Right lobe of liver (tissue), 6 donors: Measurements from ENCODE around the gene IGF2R. TPM values are rescaled to one million over a fixed set of nuclear protein-coding genes. Genes with fewer than 3 reads are reported as not detected.
A peak's percentile ranks its signal among the peaks of the same experiment; 100 is the strongest.

Source experiments
- ATAC-seq, 4 donors: fragments of 200-7000 bp; cut with Tn5 transposase; one replicate each; pipeline ENCODE4 v1.9.1; 2020; ENCODE audit warnings: mild to moderate bottlenecking in 4 of 4, moderate library complexity in 4 of 4
- DNase-seq, 3 donors: peaks; one replicate each; pipeline ENCODE4 v3.0.0-alpha.2; 2020
- H3K27ac ChIP-seq, 3 donors: fragments of 200-600 bp; one replicate each; pipeline ENCODE4 v1.8.0; 2022
- H3K27me3 ChIP-seq, 2 donors: fragments of 200-600 bp; one replicate each; pipeline ENCODE4 v1.8.0; 2022
- H3K36me3 ChIP-seq, 4 donors: fragments of 200-600 bp; sonication (generic) in 1 of 4; one replicate each; pipeline versions ENCODE4 v1.5.1 to v1.8.0; 2017 to 2022; ENCODE audit warnings: control low read depth in 1 of 4
- H3K4me1 ChIP-seq, 4 donors: fragments of 200-600 bp; sonication (generic) in 1 of 4; one replicate each; pipeline versions ENCODE4 v1.5.1 to v1.8.0; 2017 to 2022; ENCODE audit warnings: control low read depth in 1 of 4
- H3K4me3 ChIP-seq, 3 donors: fragments of 200-600 bp; one replicate each; pipeline ENCODE4 v1.8.0; 2022
- H3K9me3 ChIP-seq, 4 donors: fragments of 200-600 bp; sonication (generic) in 1 of 4; one replicate each; pipeline versions ENCODE4 v1.5.1 to v1.8.0; 2017 to 2022; ENCODE audit warnings: control low read depth in 1 of 4
- POLR2A ChIP-seq: fragments of 450-650 bp; IDR thresholded peaks from one replicate; pipeline ENCODE4 v1.6.1; 2017; ENCODE audit warnings: antibody characterized with exemption, mild to moderate bottlenecking
- WGBS: methylation state at CpG from one replicate; pipeline ENCODE4 v1.1.6; 2018; ENCODE audit warnings: low coverage, low lambda C conversion rate; ENCODE audit not compliant: insufficient coverage; ENCODE audit errors: missing lambda C conversion rate; 5-methylcytosine and 5-hydroxymethylcytosine counted together
- intact Hi-C, 2 donors: fragments of 100-400 bp; cut with DNase I; formaldehyde crosslinking; loops; one replicate each; pipeline versions ENCODE4 v1.11.2 to v1.14.1; 2022
- total RNA-seq, 6 experiments: library from RNA; depleted of rRNA in 2 of 6; stranded (reverse); fragments of >200 nt in 2 of 6; fragmentation: NEBNext Ultra II Directional in 3 of 6; extraction: Animal tissue kit (Norgen Biotek cat#: 25700) in 3 of 6; gene quantifications; one replicate each; pipeline versions ENCODE4 v1.1.0 to v1.2.4, GENCODE V29; 2016 to 2023
- TF ChIP-seq, protein P1 (sequence below), 4 donors: fragments of 200-600 bp in 3 of 4; fragments of 450-650 bp in 1 of 4; IDR thresholded peaks; one replicate each; pipeline versions ENCODE4 v1.5.1 to v1.8.0; 2016 to 2022; ENCODE audit warnings: antibody characterized with exemption in 4 of 4, mild to moderate bottlenecking in 2 of 4
- donor health status: DM: no; HTN: yes; CAD: no.
- donor health status: DM: no; HTN: no; CAD: no.
- donor health status: DM: no; HTN: no; CAD: no.
- donor health status: DM: no; HTN: yes; CAD: no.
- donor health status: DM: no; HTN: yes; CAD: no.

IGF2R gene
- total RNA-seq, 6 experiments from 2014 or later = 50.3 to 81.0 (median 67.1) TPM

DNA sequence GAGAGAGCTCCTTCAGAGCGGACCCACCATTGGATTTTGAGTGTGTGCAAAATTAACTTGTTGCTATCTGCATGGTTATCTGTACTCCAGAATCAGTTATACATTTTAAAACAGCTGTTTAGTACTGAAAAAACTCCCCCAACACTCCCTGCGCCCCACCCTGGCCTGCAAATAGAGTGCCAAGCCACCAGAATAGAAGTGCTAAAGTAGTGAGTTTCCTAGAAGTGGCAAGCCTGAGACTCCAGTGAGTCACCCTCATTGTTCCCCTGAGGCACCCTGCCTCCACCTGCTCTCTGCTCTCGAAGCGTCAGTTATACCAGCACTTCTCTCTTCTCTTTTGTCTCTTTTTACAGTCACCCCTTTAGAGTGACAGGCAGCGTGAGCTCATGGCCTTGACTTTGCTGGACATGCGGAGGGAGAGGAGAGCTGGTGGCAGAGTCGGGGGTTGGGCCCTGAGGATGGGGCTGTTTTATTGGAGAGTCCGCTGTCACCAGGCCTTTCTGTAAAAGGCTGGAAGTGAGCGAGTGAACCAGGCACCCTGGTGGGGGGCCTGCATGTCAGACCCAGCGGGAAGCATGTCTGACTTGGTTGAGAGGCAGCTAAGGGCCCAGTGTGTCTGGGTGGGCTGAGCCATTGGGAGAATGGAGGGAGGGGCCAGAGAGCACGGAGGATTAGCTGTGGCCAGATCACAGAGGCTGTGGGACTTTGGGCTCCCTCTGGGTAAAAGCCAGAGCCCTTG, 10.4 kb downstream of the IGF2R start:
- no peak overlapping the region for H3K4me3 ChIP-seq
- H3K36me3 ChIP-seq = no peaks in the 10 kb centered on the region
- no peaks in the 10 kb centered on the region for H3K9me3 ChIP-seq
- H3K4me1 ChIP-seq = peaks cover 0 to 45% (median 21%) of the 10 kb centered on the region in 4 donors
- ATAC-seq (no peak), DNase-seq (no peak)
- whole genome bisulfite sequencing = 88% methylated on average over 4 of the region's 11 CpGs
- H3K27me3 ChIP-seq = no peaks in the 10 kb centered on the region
- intact Hi-C loops = loop anchor here in 1 of 2 donors (5.0 kb wide), 1 partner anchor 58 kb away; no protein-coding TSS in a partner anchor
- TF ChIP-seq, protein P1, sequence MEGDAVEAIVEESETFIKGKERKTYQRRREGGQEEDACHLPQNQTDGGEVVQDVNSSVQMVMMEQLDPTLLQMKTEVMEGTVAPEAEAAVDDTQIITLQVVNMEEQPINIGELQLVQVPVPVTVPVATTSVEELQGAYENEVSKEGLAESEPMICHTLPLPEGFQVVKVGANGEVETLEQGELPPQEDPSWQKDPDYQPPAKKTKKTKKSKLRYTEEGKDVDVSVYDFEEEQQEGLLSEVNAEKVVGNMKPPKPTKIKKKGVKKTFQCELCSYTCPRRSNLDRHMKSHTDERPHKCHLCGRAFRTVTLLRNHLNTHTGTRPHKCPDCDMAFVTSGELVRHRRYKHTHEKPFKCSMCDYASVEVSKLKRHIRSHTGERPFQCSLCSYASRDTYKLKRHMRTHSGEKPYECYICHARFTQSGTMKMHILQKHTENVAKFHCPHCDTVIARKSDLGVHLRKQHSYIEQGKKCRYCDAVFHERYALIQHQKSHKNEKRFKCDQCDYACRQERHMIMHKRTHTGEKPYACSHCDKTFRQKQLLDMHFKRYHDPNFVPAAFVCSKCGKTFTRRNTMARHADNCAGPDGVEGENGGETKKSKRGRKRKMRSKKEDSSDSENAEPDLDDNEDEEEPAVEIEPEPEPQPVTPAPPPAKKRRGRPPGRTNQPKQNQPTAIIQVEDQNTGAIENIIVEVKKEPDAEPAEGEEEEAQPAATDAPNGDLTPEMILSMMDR (IDR thresholded peaks at IDR 0.05) = no peak
- TF ChIP-seq POLR2A = no peak
- no peak overlapping the region for H3K27ac ChIP-seq

DNA sequence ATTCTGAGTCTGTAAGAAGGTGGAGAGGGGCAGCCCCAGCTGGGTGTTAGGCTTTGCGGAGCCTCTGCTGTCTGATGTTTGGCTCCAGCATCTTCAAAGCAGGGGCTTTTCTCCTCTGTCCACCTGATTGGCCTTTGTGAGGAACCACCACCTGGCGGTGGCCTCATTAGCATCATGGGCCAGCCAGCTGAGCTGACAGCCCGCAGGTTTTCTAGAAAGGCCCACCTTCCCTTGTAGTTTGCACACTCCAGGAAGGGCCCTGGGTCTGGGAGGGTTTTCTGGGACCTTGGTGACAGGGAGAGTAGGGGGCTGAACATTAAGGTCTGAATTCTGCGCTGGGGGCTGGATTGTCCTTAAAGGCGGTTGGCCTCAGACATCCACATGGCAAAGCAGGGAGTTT, 11.6 kb downstream of the IGF2R start:
- no CpG with 5 or more reads among the region's 5 CpGs for WGBS
- intact Hi-C loops = no loop called here
- no peaks in the 10 kb centered on the region for H3K36me3 ChIP-seq
- peaks cover 0 to 55% (median 22%) of the 10 kb centered on the region in 4 donors for H3K4me1 ChIP-seq
- H3K27me3 ChIP-seq = no peaks in the 10 kb centered on the region
- H3K27ac ChIP-seq = no peak overlapping the region
- no peak overlapping the region for H3K4me3 ChIP-seq
- H3K9me3 ChIP-seq = no peaks in the 10 kb centered on the region
- no peak for ATAC-seq
- no peak for TF ChIP-seq POLR2A
- TF ChIP-seq, protein P1 (IDR thresholded peaks at IDR 0.05) = no peak
- DNase-seq = no peak

DNA sequence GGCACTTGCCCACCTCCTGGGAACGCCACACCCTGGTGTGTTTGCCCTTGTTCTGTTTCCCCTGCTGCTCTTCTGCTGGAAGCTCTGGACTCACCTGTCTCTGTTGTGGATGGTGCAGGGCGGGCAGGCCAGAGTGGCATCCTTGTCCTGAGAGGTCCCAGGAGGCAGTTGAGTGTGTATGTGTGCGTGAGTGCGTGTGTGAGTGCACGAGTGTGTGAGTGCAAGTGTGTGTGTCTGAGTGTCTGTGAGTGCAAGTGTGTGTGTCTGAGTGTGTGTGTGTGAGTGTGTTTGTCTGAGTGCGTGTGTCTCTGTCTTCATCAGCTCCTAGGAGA, 12.2 kb downstream of the IGF2R start:
- no peaks in the 10 kb centered on the region for H3K36me3 ChIP-seq
- no peak overlapping the region for H3K4me3 ChIP-seq
- intact Hi-C loops = no loop called here
- DNase-seq (no peak), ATAC-seq (no peak)
- TF ChIP-seq, protein P1 (IDR thresholded peaks at IDR 0.05) = no peak
- no peak for TF ChIP-seq POLR2A
- H3K4me1 ChIP-seq = peaks cover 0 to 55% (median 22%) of the 10 kb centered on the region in 4 donors
- no peaks in the 10 kb centered on the region for H3K9me3 ChIP-seq
- peak overlapping the region; percentile 66 to 74 (median 69) for H3K27ac ChIP-seq
- H3K27me3 ChIP-seq = no peaks in the 10 kb centered on the region
- WGBS = 73% methylated on average over 4 of the region's 6 CpGs

DNA sequence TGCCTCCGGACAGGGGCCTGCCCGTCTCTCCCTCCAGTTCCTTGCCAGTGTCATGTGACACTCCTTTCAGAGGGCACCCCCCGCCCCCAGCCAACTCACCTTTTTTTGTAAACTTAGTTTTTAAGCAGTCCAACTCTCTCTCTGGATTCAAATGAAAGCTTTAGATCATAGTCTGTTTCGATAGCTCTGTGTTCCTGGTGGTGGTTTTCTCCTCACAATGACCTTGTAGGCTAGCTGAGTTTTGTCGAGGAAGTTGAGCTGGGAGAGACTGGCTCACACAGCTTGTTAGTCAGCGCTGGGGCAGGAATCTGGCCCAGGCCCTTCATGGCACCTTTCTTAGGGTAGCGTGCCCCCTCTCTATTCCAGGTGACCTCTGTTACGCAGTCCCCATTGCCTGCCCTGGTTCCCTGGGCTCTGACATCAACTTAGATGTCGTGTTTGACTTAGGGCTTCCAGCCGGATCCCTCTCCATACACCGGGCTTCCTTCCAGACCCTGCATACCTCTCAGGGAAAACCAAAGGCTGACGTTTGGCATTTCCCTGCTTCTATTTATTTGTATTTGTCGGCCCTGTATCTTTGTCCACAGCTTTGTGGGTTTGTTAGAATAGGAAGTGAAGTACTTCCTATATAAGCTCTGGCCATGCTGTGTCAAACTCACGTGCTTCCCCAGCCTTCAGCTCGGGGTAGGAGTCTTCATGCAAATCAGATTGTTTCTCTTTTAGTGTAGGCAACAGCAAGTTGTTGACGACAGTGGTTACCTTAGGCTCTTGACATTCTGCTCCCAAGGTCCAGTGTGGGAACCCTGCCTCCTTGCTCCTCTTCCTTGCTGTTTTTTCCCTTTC, 12.7 kb downstream of the IGF2R start:
- peak overlapping the region; percentile 66 to 74 (median 69) for H3K27ac ChIP-seq
- intact Hi-C loops = no loop called here
- no peak overlapping the region for H3K4me3 ChIP-seq
- DNase-seq (peak; percentile 56 to 74 (median 73)), ATAC-seq (peak; percentile 64 to 72 (median 66))
- TF ChIP-seq, protein P1 (IDR thresholded peaks at IDR 0.05) = no peak
- peak; percentile 19 for TF ChIP-seq POLR2A
- 8% methylated on average over 11 of the region's 16 CpGs for WGBS
- H3K36me3 ChIP-seq = no peaks in the 10 kb centered on the region
- H3K27me3 ChIP-seq = no peaks in the 10 kb centered on the region
- H3K9me3 ChIP-seq = no peaks in the 10 kb centered on the region
- peaks cover 0 to 55% (median 22%) of the 10 kb centered on the region in 4 donors for H3K4me1 ChIP-seq
